22Rv1 (cell line): ENCODE results near the gene SLC16A13.

Source experiments
- ZFX ChIP-seq: fragments of 450-650 bp; IDR thresholded peaks from 2 replicates; pipeline ENCODE4 v1.6.1; 2017; ENCODE audit warnings: antibody characterized with exemption, borderline replicate concordance
- TF ChIP-seq, protein P1 (sequence below): fragments of 450-650 bp; IDR thresholded peaks from 2 replicates; pipeline ENCODE4 v1.5.1; 2017; ENCODE audit warnings: mild to moderate bottlenecking

DNA sequence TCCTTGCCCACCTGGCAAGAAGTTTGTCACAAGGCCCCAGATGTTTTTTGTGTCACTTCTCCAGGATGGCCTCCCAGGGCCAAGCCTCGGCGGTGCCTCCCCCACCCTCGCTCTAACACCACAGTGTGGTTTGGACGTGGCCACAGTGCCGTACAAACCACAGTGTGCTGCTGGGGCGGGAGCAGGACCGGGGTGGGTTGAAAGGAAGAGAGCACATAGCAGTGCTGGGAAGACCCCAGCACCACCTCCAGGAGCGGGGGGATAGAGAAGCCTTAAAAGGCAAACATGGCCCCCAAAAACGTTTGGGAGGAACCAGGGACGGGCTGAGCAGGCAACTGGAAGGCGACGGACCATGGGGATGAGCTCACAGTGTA lies 18.0 kb upstream of the SLC16A13 start:
- TF ChIP-seq, protein P1, sequence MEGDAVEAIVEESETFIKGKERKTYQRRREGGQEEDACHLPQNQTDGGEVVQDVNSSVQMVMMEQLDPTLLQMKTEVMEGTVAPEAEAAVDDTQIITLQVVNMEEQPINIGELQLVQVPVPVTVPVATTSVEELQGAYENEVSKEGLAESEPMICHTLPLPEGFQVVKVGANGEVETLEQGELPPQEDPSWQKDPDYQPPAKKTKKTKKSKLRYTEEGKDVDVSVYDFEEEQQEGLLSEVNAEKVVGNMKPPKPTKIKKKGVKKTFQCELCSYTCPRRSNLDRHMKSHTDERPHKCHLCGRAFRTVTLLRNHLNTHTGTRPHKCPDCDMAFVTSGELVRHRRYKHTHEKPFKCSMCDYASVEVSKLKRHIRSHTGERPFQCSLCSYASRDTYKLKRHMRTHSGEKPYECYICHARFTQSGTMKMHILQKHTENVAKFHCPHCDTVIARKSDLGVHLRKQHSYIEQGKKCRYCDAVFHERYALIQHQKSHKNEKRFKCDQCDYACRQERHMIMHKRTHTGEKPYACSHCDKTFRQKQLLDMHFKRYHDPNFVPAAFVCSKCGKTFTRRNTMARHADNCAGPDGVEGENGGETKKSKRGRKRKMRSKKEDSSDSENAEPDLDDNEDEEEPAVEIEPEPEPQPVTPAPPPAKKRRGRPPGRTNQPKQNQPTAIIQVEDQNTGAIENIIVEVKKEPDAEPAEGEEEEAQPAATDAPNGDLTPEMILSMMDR, result no peak
- TF ChIP-seq ZFX, result no peak
